ENCODE results near the gene C11orf24. TPM values are rescaled to one million over a fixed set of nuclear protein-coding genes. Genes with fewer than 3 reads are reported as not detected.
"Not testable (repeated sequence)": the region's sequence is repeated elsewhere in the genome, so short reads cannot be mapped to it uniquely, and the experiment has no call there.

C11orf24 gene
- total RNA-seq, 2 experiments from 2014 or later = 8.0 to 8.5 TPM

- peaks cover 5% of the 10 kb centered on the region for H3K4me1 Mint-ChIP-seq (ENCODE audit: low read depth)
- TF ChIP-seq CTCF (IDR thresholded peaks at IDR 0.05) = no peak
- no peak overlapping the region for H3K27ac Mint-ChIP-seq
- H3K4me3 Mint-ChIP-seq = no peak overlapping the region
- no peaks in the 10 kb centered on the region for H3K27me3 Mint-ChIP-seq
- intact Hi-C loops (cut with DNase I, micrococcal nuclease) = loop anchor here in 1 of 2 experiments (5.0 kb wide), 1 partner anchor 127 kb away; no protein-coding TSS in a partner anchor
- no peaks in the 10 kb centered on the region for H3K27me3 ChIP-seq (ENCODE audit: control insufficient read depth in 1 of 2, insufficient read depth in 2 of 2, low read length in 2 of 2)
- no peak overlapping the region for H3K4me3 ChIP-seq (ENCODE audit: low read length)
- ATAC-seq (ENCODE audit: poor library complexity) (no peak), DNase-seq (no peak)
- POLR2A ChIA-PET = no interaction called here
- CTCF ChIA-PET = no interaction called here
- H3K4me1 ChIP-seq (ENCODE audit: insufficient read depth, low read length) = peaks cover 14% of the 10 kb centered on the region
- peaks cover 0 to 3% of the 10 kb centered on the region in 2 experiments for H3K9me3 ChIP-seq (ENCODE audit: control insufficient read depth in 1 of 2, insufficient read depth in 1 of 2, low read length in 2 of 2)
- peaks cover under 1% of the 10 kb centered on the region for H3K36me3 ChIP-seq (ENCODE audit: insufficient read depth, low read length)
- H3K36me3 Mint-ChIP-seq (ENCODE audit: low read depth) = no peaks in the 10 kb centered on the region
- no peak overlapping the region for H3K27ac ChIP-seq (ENCODE audit: low read depth in 1 of 2, low read length in 2 of 2)
- H3K9me3 Mint-ChIP-seq = no peaks in the 10 kb centered on the region
These were observed 16.2 kb downstream of the C11orf24 start for GRCh38 chr11:68255526-68255925.

DNA sequence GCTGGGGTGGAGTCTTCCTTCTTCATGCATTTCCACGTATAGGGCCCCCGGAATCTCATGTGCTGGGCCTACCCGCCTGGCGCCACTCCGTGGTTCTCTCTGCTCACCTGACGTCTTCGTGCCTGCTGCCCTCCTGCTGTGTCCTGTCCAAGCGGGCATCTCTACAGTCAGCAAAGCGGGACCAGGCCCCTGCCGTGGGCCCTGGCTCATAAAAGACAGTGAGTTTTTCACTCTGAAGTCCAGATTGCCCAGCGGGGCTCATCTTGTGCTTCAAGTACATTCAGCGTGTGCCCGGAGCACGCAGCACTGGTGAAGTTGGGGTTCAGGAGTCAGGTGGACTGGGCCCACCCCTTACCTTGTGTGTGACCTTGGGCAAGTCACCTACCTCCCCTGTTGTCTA lies 17.4 kb downstream of the C11orf24 start:
- POLR2A ChIA-PET = no interaction called here
- Mint-ChIP-seq H3K4me3 (no peak overlapping the region), H3K36me3 (ENCODE audit: low read depth) (no peaks in the 10 kb centered on the region), H3K27ac (no peak overlapping the region), H3K27me3 (no peaks in the 10 kb centered on the region), H3K4me1 (ENCODE audit: low read depth) (peaks cover 5% of the 10 kb centered on the region), H3K9me3 (peaks cover 2% of the 10 kb centered on the region)
- intact Hi-C loops (cut with DNase I, micrococcal nuclease) = no loop called here
- Histone ChIP-seq H3K36me3 (ENCODE audit: insufficient read depth, low read length) (no peaks in the 10 kb centered on the region), H3K9me3 (ENCODE audit: control insufficient read depth in 1 of 2, insufficient read depth in 1 of 2, low read length in 2 of 2) (peaks cover 0 to 3% of the 10 kb centered on the region in 2 experiments), H3K4me1 (ENCODE audit: insufficient read depth, low read length) (peaks cover 14% of the 10 kb centered on the region), H3K4me3 (ENCODE audit: low read length) (no peak overlapping the region), H3K27ac (ENCODE audit: low read depth in 1 of 2, low read length in 2 of 2) (no peak overlapping the region), H3K27me3 (ENCODE audit: control insufficient read depth in 1 of 2, insufficient read depth in 2 of 2, low read length in 2 of 2) (no peaks in the 10 kb centered on the region)
- DNase-seq (no peak), ATAC-seq (ENCODE audit: poor library complexity) (no peak)
- no peak for TF ChIP-seq CTCF (IDR thresholded peaks at IDR 0.05)
- CTCF ChIA-PET = no interaction called here

- Histone ChIP-seq H3K36me3 (ENCODE audit: insufficient read depth, low read length) (no peaks in the 10 kb centered on the region), H3K4me3 (ENCODE audit: low read length) (no peak overlapping the region), H3K27ac (ENCODE audit: low read depth in 1 of 2, low read length in 2 of 2) (no peak overlapping the region), H3K9me3 (ENCODE audit: control insufficient read depth in 1 of 2, insufficient read depth in 1 of 2, low read length in 2 of 2) (peaks cover 0 to 3% of the 10 kb centered on the region in 2 experiments), H3K4me1 (ENCODE audit: insufficient read depth, low read length) (no peaks in the 10 kb centered on the region), H3K27me3 (ENCODE audit: control insufficient read depth in 1 of 2, insufficient read depth in 2 of 2, low read length in 2 of 2) (no peaks in the 10 kb centered on the region)
- Mint-ChIP-seq H3K9me3 (peaks cover 2% of the 10 kb centered on the region), H3K27me3 (no peaks in the 10 kb centered on the region), H3K4me1 (ENCODE audit: low read depth) (no peaks in the 10 kb centered on the region), H3K27ac (no peak overlapping the region), H3K36me3 (ENCODE audit: low read depth) (no peaks in the 10 kb centered on the region), H3K4me3 (no peak overlapping the region)
- DNase-seq (no peak), ATAC-seq (ENCODE audit: poor library complexity) (no peak)
- ChIA-PET POLR2A (no interaction called here), CTCF (interaction anchor here (2.0 kb wide), 1 partner anchor 46 kb away, joined by 6 read pairs; no protein-coding TSS in a partner anchor)
- intact Hi-C loops (cut with DNase I, micrococcal nuclease) = no loop called here
- no peak for TF ChIP-seq CTCF (IDR thresholded peaks at IDR 0.05)
These were observed 20.0 kb downstream of the C11orf24 start for GRCh38 chr11:68251765-68252164.

DNA sequence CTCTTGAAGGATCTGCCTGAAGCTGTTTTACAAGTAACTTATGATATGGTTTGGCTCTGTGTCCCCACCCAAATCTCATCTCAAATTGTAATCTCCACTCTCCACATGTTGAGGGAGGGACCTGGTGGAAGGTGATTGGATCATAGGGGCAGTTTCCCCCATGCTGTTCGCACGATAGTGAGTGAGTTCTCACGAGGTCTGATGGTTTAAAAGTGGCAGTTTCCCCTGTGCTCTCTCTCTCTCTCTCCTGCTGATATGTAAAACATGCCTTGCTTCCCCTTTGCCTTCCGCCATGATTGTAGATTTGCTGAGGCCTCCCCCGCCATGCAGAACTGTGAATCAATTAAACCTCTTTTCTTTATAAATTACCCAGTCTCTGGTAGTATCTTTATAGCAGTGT lies 26.9 kb downstream of the C11orf24 start:
- H3K9me3 Mint-ChIP-seq; ATAC-seq (ENCODE audit: poor library complexity); H3K27me3 ChIP-seq (ENCODE audit: control insufficient read depth in 1 of 2, insufficient read depth in 2 of 2, low read length in 2 of 2); H3K4me3 ChIP-seq (ENCODE audit: low read length); H3K4me1 Mint-ChIP-seq (ENCODE audit: low read depth); H3K4me1 ChIP-seq (ENCODE audit: insufficient read depth, low read length); H3K27ac Mint-ChIP-seq; POLR2A ChIA-PET; H3K36me3 ChIP-seq (ENCODE audit: insufficient read depth, low read length); H3K9me3 ChIP-seq (ENCODE audit: control insufficient read depth in 1 of 2, insufficient read depth in 1 of 2, low read length in 2 of 2); H3K4me3 Mint-ChIP-seq; CTCF ChIA-PET; DNase-seq; intact Hi-C loops (cut with DNase I, micrococcal nuclease); H3K27ac ChIP-seq (ENCODE audit: low read depth in 1 of 2, low read length in 2 of 2); H3K36me3 Mint-ChIP-seq (ENCODE audit: low read depth); H3K27me3 Mint-ChIP-seq: not testable (repeated sequence)

DNA sequence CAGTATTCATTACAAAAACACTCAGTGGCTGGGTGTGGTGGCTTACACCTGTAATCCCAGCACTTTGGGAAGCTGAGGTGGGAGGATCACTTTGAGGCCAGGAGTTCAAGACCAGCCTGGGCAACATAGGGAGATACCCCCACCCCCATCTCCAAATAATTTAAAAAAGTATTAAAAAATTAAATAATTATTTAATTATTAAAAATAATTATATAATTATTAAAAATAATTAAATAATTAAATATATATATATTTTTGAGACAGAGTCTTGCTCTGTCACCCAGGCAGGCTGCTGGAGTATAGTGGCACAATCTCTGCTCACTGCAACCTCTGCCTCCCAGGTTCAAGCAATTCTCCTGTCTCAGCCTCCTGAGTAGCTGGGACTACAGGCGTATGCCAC lies 27.9 kb downstream of the C11orf24 start:
- CTCF ChIA-PET = not testable (repeated sequence)

More for the DNA sequence above, 27.9 kb downstream of the C11orf24 start:
- H3K4me3 ChIP-seq (ENCODE audit: low read length); H3K4me1 ChIP-seq (ENCODE audit: insufficient read depth, low read length); POLR2A ChIA-PET; H3K9me3 Mint-ChIP-seq; H3K27ac ChIP-seq (ENCODE audit: low read depth in 1 of 2, low read length in 2 of 2); H3K9me3 ChIP-seq (ENCODE audit: control insufficient read depth in 1 of 2, insufficient read depth in 1 of 2, low read length in 2 of 2); intact Hi-C loops (cut with DNase I, micrococcal nuclease); H3K27ac Mint-ChIP-seq; DNase-seq; H3K4me3 Mint-ChIP-seq; H3K27me3 ChIP-seq (ENCODE audit: control insufficient read depth in 1 of 2, insufficient read depth in 2 of 2, low read length in 2 of 2); H3K36me3 ChIP-seq (ENCODE audit: insufficient read depth, low read length); H3K27me3 Mint-ChIP-seq; ATAC-seq (ENCODE audit: poor library complexity); H3K36me3 Mint-ChIP-seq (ENCODE audit: low read depth); H3K4me1 Mint-ChIP-seq (ENCODE audit: low read depth): not testable (repeated sequence)
